MV-4-11 (cell line): ENCODE data around the gene CYB561D1.
"Not testable (repeated sequence)": the region's sequence is repeated elsewhere in the genome, so short reads cannot be mapped to it uniquely, and the experiment has no call there.

Experiments used
- DNase-seq: peaks from one replicate; lab custom pipeline; 2025; lab: John Stamatoyannopoulos, UW

The CYB561D1 gene

GRCh38 chr1:109493805-109494539 is at the start of gene CYB561D1:
Gene CYB561D1, plus strand, starts transcription at chr1:109494094. Its CDS starts 46 bp downstream, at chr1:109494140.
- DNase-seq = peak; percentile 69

GRCh38 chr1:109444346-109444745 is 49.5 kb upstream of the CYB561D1 start:
- no peak for DNase-seq

- not testable (repeated sequence) for DNase-seq
Observed at GRCh38 chr1:109445949-109446695, 47.8 kb upstream of the CYB561D1 start.

- DNase-seq = no peak
Observed at GRCh38 chr1:109447524-109447923, 46.4 kb upstream of the CYB561D1 start.

GRCh38 chr1:109454497-109455133 is 39.3 kb upstream of the CYB561D1 start:
- no peak for DNase-seq

GRCh38 chr1:109457819-109458218 is 36.1 kb upstream of the CYB561D1 start:
- DNase-seq = no peak

GRCh38 chr1:109466125-109466451 is 27.8 kb upstream of the CYB561D1 start:
- no peak for DNase-seq

GRCh38 chr1:109466452-109467300 is 27.2 kb upstream of the CYB561D1 start, which contains the start of gene SYPL2:
Gene SYPL2, plus strand, starts transcription at chr1:109466546. Its CDS starts 298 bp downstream, at chr1:109466844.
- no peak for DNase-seq

GRCh38 chr1:109467301-109467777 is 26.6 kb upstream of the CYB561D1 start:
- DNase-seq = no peak

- DNase-seq = no peak
Observed at GRCh38 chr1:109468061-109468460, 25.8 kb upstream of the CYB561D1 start.

- no peak for DNase-seq
Observed at GRCh38 chr1:109468903-109469302, 25.0 kb upstream of the CYB561D1 start.

GRCh38 chr1:109470245-109470644 is 23.6 kb upstream of the CYB561D1 start:
- no peak for DNase-seq

GRCh38 chr1:109472779-109473178 is 21.1 kb upstream of the CYB561D1 start:
- DNase-seq = no peak

- not testable (repeated sequence) for DNase-seq
Observed at GRCh38 chr1:109473284-109474057, 20.4 kb upstream of the CYB561D1 start.

- DNase-seq = no peak
Observed at GRCh38 chr1:109474697-109475096, 19.2 kb upstream of the CYB561D1 start.

- no peak for DNase-seq
Observed at GRCh38 chr1:109475261-109475660, 18.6 kb upstream of the CYB561D1 start.

GRCh38 chr1:109476825-109477224 is 17.1 kb upstream of the CYB561D1 start:
- no peak for DNase-seq

GRCh38 chr1:109477821-109478220 is 16.1 kb upstream of the CYB561D1 start:
- DNase-seq = peak; percentile 33

GRCh38 chr1:109478806-109479205 is 15.1 kb upstream of the CYB561D1 start:
- DNase-seq = no peak

- DNase-seq = no peak
Observed at GRCh38 chr1:109479311-109479710, 14.6 kb upstream of the CYB561D1 start.

GRCh38 chr1:109479901-109480300 is 14.0 kb upstream of the CYB561D1 start:
- no peak for DNase-seq
